GM13976 (cell line): Measurements from ENCODE around the gene USP36.
"Not testable (repeated sequence)": the region's sequence is repeated elsewhere in the genome, so short reads cannot be mapped to it uniquely, and the experiment has no call there.

Experiments
- DNase-seq: peaks from one replicate; pipeline ENCODE4 v3.0.0; 2012; ENCODE audit warnings: low spot score
- CTCF ChIP-seq: IDR thresholded peaks from 2 replicates; pipeline ENCODE4 v1.5.1; 2012; ENCODE audit warnings: borderline replicate concordance, mild to moderate bottlenecking; ENCODE audit not compliant: insufficient read depth; ENCODE audit errors: extremely low read depth, missing control alignments, control extremely low read depth
- in situ Hi-C: fragments of 300-500 bp; cut with MboI; formaldehyde crosslinking; loops from one replicate; pipeline ENCODE4 v1.12.0; 2022; ENCODE audit warnings: low sequenced_read_pairs, mixed read lengths, inconsistent platforms; ENCODE audit not compliant: unreplicated experiment

USP36 gene

GRCh38 chr17:78878871-78879527 lies 38.4 kb upstream of the USP36 start:
- in situ Hi-C loops = no loop called here
- DNase-seq = no peak
- TF ChIP-seq CTCF = no peak

DNA sequence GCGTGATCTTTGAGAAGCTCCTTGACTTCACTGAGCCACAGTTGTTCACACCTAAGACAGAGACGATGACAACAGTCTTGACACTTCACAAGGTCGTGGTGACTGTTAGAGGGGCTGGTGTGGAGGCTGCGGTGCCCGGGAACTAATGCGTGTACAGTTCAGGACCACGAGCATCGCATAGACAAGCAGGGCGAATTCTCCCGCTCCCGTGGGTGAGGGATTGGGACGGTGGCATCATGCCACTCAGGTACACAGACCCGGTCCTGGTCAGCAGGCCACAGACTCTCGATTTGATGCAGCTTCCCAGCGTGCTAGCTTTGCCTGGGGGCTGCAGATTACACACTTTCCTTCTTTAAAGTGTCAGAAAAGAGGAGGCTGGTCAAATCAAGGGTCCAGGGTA lies 37.6 kb upstream of the USP36 start:
- in situ Hi-C loops = no loop called here
- DNase-seq = no peak
- TF ChIP-seq CTCF = no peak

GRCh38 chr17:78876954-78877517 lies 36.4 kb upstream of the USP36 start:
- in situ Hi-C loops = not testable (repeated sequence)

GRCh38 chr17:78876094-78876597 lies 35.5 kb upstream of the USP36 start:
- no peak for TF ChIP-seq CTCF
- in situ Hi-C loops = no loop called here
- DNase-seq = no peak

More at GRCh38 chr17:78876954-78877517, 36.4 kb upstream of the USP36 start:
- not testable (repeated sequence) for DNase-seq

- no peak for DNase-seq
- in situ Hi-C loops = no loop called here
- no peak for TF ChIP-seq CTCF
These were observed 34.9 kb upstream of the USP36 start for GRCh38 chr17:78875363-78876093.

- no peak for DNase-seq
- no peak for TF ChIP-seq CTCF
- in situ Hi-C loops = no loop called here
These were observed 33.1 kb upstream of the USP36 start for GRCh38 chr17:78873519-78874340.
